Measurements from ENCODE around the gene C1orf141. TPM values are rescaled to one million over a fixed set of nuclear protein-coding genes. Genes with fewer than 3 reads are reported as not detected.

C1orf141 gene
- total RNA-seq, 2 experiments from 2014 or later = not detected

GRCh38 chr1:67126974-67127373 is 7.8 kb downstream of the C1orf141 start:
- no peaks in the 10 kb centered on the region for H3K27me3 ChIP-seq (ENCODE audit: control insufficient read depth in 1 of 2, insufficient read depth in 2 of 2, low read length in 2 of 2)
- no peaks in the 10 kb centered on the region for H3K4me1 Mint-ChIP-seq (ENCODE audit: low read depth)
- no peak overlapping the region for H3K27ac Mint-ChIP-seq
- no peaks in the 10 kb centered on the region for H3K27me3 Mint-ChIP-seq
- no peaks in the 10 kb centered on the region for H3K4me1 ChIP-seq (ENCODE audit: insufficient read depth, low read length)
- no peak for TF ChIP-seq CTCF (IDR thresholded peaks at IDR 0.05)
- ChIA-PET CTCF (interaction anchor here (1.3 kb wide), 1 partner anchor 13 kb away, joined by 4 read pairs; no protein-coding TSS in a partner anchor), POLR2A (interaction anchor here (0.7 kb wide), 1 partner anchor 557 kb away, joined by 3 read pairs; no protein-coding TSS in a partner anchor)
- no peak overlapping the region for H3K4me3 ChIP-seq (ENCODE audit: low read length)
- no peak overlapping the region for H3K4me3 Mint-ChIP-seq
- no peaks in the 10 kb centered on the region for H3K36me3 Mint-ChIP-seq (ENCODE audit: low read depth)
- H3K27ac ChIP-seq (ENCODE audit: low read depth in 1 of 2, low read length in 2 of 2) = no peak overlapping the region
- intact Hi-C loops (cut with DNase I, micrococcal nuclease) = no loop called here
- no peaks in the 10 kb centered on the region for H3K9me3 ChIP-seq (ENCODE audit: control insufficient read depth in 1 of 2, insufficient read depth in 1 of 2, low read length in 2 of 2)
- no peaks in the 10 kb centered on the region for H3K36me3 ChIP-seq (ENCODE audit: insufficient read depth, low read length)
- no peak for ATAC-seq (ENCODE audit: poor library complexity)
- DNase-seq = no peak
- H3K9me3 Mint-ChIP-seq = no peaks in the 10 kb centered on the region

- ATAC-seq (ENCODE audit: poor library complexity) (no peak), DNase-seq (no peak)
- ChIA-PET CTCF (interaction anchor here (1.3 kb wide), 1 partner anchor 13 kb away, joined by 4 read pairs; no protein-coding TSS in a partner anchor), POLR2A (interaction anchor here (0.7 kb wide), 1 partner anchor 558 kb away, joined by 3 read pairs; no protein-coding TSS in a partner anchor)
- H3K4me3 Mint-ChIP-seq = no peak overlapping the region
- H3K27me3 ChIP-seq (ENCODE audit: control insufficient read depth in 1 of 2, insufficient read depth in 2 of 2, low read length in 2 of 2) = no peaks in the 10 kb centered on the region
- H3K9me3 ChIP-seq (ENCODE audit: control insufficient read depth in 1 of 2, insufficient read depth in 1 of 2, low read length in 2 of 2) = no peaks in the 10 kb centered on the region
- no peaks in the 10 kb centered on the region for H3K27me3 Mint-ChIP-seq
- no peaks in the 10 kb centered on the region for H3K4me1 ChIP-seq (ENCODE audit: insufficient read depth, low read length)
- H3K4me3 ChIP-seq (ENCODE audit: low read length) = no peak overlapping the region
- intact Hi-C loops (cut with DNase I, micrococcal nuclease) = no loop called here
- no peaks in the 10 kb centered on the region for H3K36me3 ChIP-seq (ENCODE audit: insufficient read depth, low read length)
- TF ChIP-seq CTCF (IDR thresholded peaks at IDR 0.05) = no peak
- H3K27ac ChIP-seq (ENCODE audit: low read depth in 1 of 2, low read length in 2 of 2) = no peak overlapping the region
- H3K27ac Mint-ChIP-seq = no peak overlapping the region
- no peaks in the 10 kb centered on the region for H3K4me1 Mint-ChIP-seq (ENCODE audit: low read depth)
- H3K9me3 Mint-ChIP-seq = no peaks in the 10 kb centered on the region
- H3K36me3 Mint-ChIP-seq (ENCODE audit: low read depth) = no peaks in the 10 kb centered on the region
Measured at GRCh38 chr1:67126111-67126746, 8.5 kb downstream of the C1orf141 start.

- no peak overlapping the region for H3K4me3 ChIP-seq (ENCODE audit: low read length)
- H3K36me3 ChIP-seq (ENCODE audit: insufficient read depth, low read length) = no peaks in the 10 kb centered on the region
- Mint-ChIP-seq H3K27me3 (no peaks in the 10 kb centered on the region), H3K36me3 (ENCODE audit: low read depth) (no peaks in the 10 kb centered on the region), H3K4me3 (no peak overlapping the region), H3K27ac (no peak overlapping the region), H3K4me1 (ENCODE audit: low read depth) (no peaks in the 10 kb centered on the region), H3K9me3 (no peaks in the 10 kb centered on the region)
- H3K4me1 ChIP-seq (ENCODE audit: insufficient read depth, low read length) = no peaks in the 10 kb centered on the region
- intact Hi-C loops (cut with DNase I, micrococcal nuclease) = no loop called here
- ChIA-PET CTCF (no interaction called here), POLR2A (no interaction called here)
- ATAC-seq (ENCODE audit: poor library complexity) (no peak), DNase-seq (no peak)
- no peak overlapping the region for H3K27ac ChIP-seq (ENCODE audit: low read depth in 1 of 2, low read length in 2 of 2)
- H3K9me3 ChIP-seq (ENCODE audit: control insufficient read depth in 1 of 2, insufficient read depth in 1 of 2, low read length in 2 of 2) = no peaks in the 10 kb centered on the region
- no peak for TF ChIP-seq CTCF (IDR thresholded peaks at IDR 0.05)
- no peaks in the 10 kb centered on the region for H3K27me3 ChIP-seq (ENCODE audit: control insufficient read depth in 1 of 2, insufficient read depth in 2 of 2, low read length in 2 of 2)
Measured at GRCh38 chr1:67124455-67124854, 10.3 kb downstream of the C1orf141 start.
